Muscle of arm (tissue), 14 donors: ENCODE results near the gene LRRC42. TPM values are rescaled to one million over a fixed set of nuclear protein-coding genes. Genes with fewer than 3 reads are reported as not detected.

Experiments
- DNase-seq: peaks from one replicate; pipeline ENCODE4 v3.0.0-alpha.2; 2013
- long read RNA-seq, 11 donors: transcript quantifications; one replicate each; lab custom pipeline, GENCODE V29; 2026
- polyA plus RNA-seq, 12 donors: library from polyadenylated mRNA; unstranded; fragments of 120-200 nt; gene quantifications; one replicate each; pipeline ENCODE4 v1.2.1, GENCODE V29; 2013; ENCODE audit not compliant: insufficient read length in 12 of 12

The LRRC42 gene
- polyA plus RNA-seq: 10 to 100 TPM in 11 of 12 donors, not detected in 1; 19.6 to 33.3 (median 23.2) TPM
- long read RNA-seq, donor 1, transcript LRRC42-203 (9 exons, 2,037 nt): major isoform, 5 of 24 reads
- long read RNA-seq, donor 1, partial matches to known transcripts: 12 of 24 reads
- long read RNA-seq, donor 1, other reads (novel, unspliced or antisense): 0 of 24 reads
- long read RNA-seq, donor 2, transcript LRRC42-201 (8 exons, 1,727 nt): major isoform, 11 of 18 reads
- long read RNA-seq, donor 2, partial matches to known transcripts: 5 of 18 reads
- long read RNA-seq, donor 2, other reads (novel, unspliced or antisense): 0 of 18 reads
- long read RNA-seq, donor 3, partial matches to known transcripts: 0 of 8 reads
- long read RNA-seq, donor 3, other reads (novel, unspliced or antisense): 0 of 8 reads
- long read RNA-seq, donor 4, partial matches to known transcripts: 0 of 3 reads
- long read RNA-seq, donor 4, other reads (novel, unspliced or antisense): 0 of 3 reads
- long read RNA-seq, donor 5, transcript LRRC42-201 (8 exons, 1,727 nt): major isoform, 6 of 16 reads
- long read RNA-seq, donor 5, partial matches to known transcripts: 6 of 16 reads
- long read RNA-seq, donor 5, other reads (novel, unspliced or antisense): 0 of 16 reads
- long read RNA-seq, donor 6, partial matches to known transcripts: 0 of 4 reads
- long read RNA-seq, donor 6, other reads (novel, unspliced or antisense): 0 of 4 reads
- long read RNA-seq, donor 7, partial matches to known transcripts: 0 of 5 reads
- long read RNA-seq, donor 7, other reads (novel, unspliced or antisense): 0 of 5 reads
- long read RNA-seq, donor 8, transcript LRRC42-205 (3 exons, 611 nt): major isoform, 7 of 72 reads
- long read RNA-seq, donor 8, partial matches to known transcripts: 24 of 72 reads
- long read RNA-seq, donor 8, other reads (novel, unspliced or antisense): 36 of 72 reads
- long read RNA-seq, donor 9, transcript LRRC42-201 (8 exons, 1,727 nt): major isoform, 6 of 8 reads
- long read RNA-seq, donor 9, partial matches to known transcripts: 0 of 8 reads
- long read RNA-seq, donor 9, other reads (novel, unspliced or antisense): 0 of 8 reads
- long read RNA-seq, donor 10, partial matches to known transcripts: 0 of 11 reads
- long read RNA-seq, donor 10, other reads (novel, unspliced or antisense): 0 of 11 reads
- long read RNA-seq, donor 11, transcript LRRC42-205 (3 exons, 611 nt): minor isoform, 5 of 107 reads
- long read RNA-seq, donor 11, transcript LRRC42-203 (9 exons, 2,037 nt): minor isoform, 5 of 107 reads
- long read RNA-seq, donor 11, transcript LRRC42-201 (8 exons, 1,727 nt): major isoform, 8 of 107 reads
- long read RNA-seq, donor 11, partial matches to known transcripts: 23 of 107 reads
- long read RNA-seq, donor 11, other reads (novel, unspliced or antisense): 66 of 107 reads

- no peak for DNase-seq
These were observed at the start of gene LRRC42 for GRCh38 chr1:53946252-53947171. LRRC42 (plus strand) TSS chr1:53946350; CDS start chr1:53952000, 5,650 bp downstream.

GRCh38 chr1:53896635-53897229, 49.4 kb upstream of the LRRC42 start:
- peak; percentile 48 for DNase-seq

- DNase-seq: peak; percentile 43
These were observed 46.9 kb upstream of the LRRC42 start for GRCh38 chr1:53899206-53899628.

GRCh38 chr1:53899708-53900107, 46.4 kb upstream of the LRRC42 start:
- DNase-seq: no peak

GRCh38 chr1:53902235-53903138, 43.7 kb upstream of the LRRC42 start:
- DNase-seq: no peak

GRCh38 chr1:53905509-53905908, 40.6 kb upstream of the LRRC42 start:
- DNase-seq: no peak

GRCh38 chr1:53906121-53906520, 40.0 kb upstream of the LRRC42 start:
- DNase-seq: no peak

GRCh38 chr1:53909946-53910345, 36.2 kb upstream of the LRRC42 start:
- no peak for DNase-seq

- DNase-seq: no peak
These were observed 34.7 kb upstream of the LRRC42 start for GRCh38 chr1:53911442-53911841.

- no peak for DNase-seq
These were observed 32.7 kb upstream of the LRRC42 start for GRCh38 chr1:53913352-53914033.

GRCh38 chr1:53918343-53918742, 27.8 kb upstream of the LRRC42 start:
- DNase-seq: no peak

GRCh38 chr1:53919675-53920066, 26.5 kb upstream of the LRRC42 start:
- no peak for DNase-seq

- no peak for DNase-seq
These were observed 18.7 kb upstream of the LRRC42 start for GRCh38 chr1:53927376-53927881.

- peak; percentile 9 for DNase-seq
These were observed 16.7 kb upstream of the LRRC42 start for GRCh38 chr1:53929246-53929960.

GRCh38 chr1:53930932-53931331, 15.2 kb upstream of the LRRC42 start:
- DNase-seq: no peak

- DNase-seq: no peak
These were observed 14.6 kb upstream of the LRRC42 start for GRCh38 chr1:53931523-53931922.

- no peak for DNase-seq
These were observed 11.9 kb upstream of the LRRC42 start for GRCh38 chr1:53934170-53934765.
